ENCODE measurements around the gene PLCXD3.

PLCXD3 gene

GRCh38 chr5:41413074-41413473 is 97.3 kb downstream of the PLCXD3 start:
- DNase-seq (ENCODE audit: low read depth), result no peak

GRCh38 chr5:41412496-41412895 is 97.9 kb downstream of the PLCXD3 start:
- DNase-seq (ENCODE audit: low read depth), result no peak

DNA sequence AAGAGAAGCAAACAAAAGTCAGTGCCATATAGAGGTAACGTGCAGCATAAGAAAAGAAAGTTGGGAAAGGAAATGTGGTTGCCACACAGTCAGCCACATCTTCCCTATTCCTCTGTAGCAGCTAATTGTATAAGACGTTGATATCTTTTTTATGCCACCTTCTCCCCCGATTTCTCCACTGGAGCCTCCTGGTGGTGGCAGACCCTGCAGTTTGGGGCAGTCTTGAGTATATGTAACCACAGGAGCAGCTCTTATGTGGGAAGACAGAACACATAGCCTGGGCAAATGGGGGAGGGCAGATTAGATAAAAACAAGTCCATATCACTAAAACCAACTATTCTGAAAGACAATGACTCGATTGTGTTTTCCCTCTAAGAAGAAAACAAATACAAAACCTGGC is 99.7 kb downstream of the PLCXD3 start:
- no peak for DNase-seq (ENCODE audit: low read depth)

DNA sequence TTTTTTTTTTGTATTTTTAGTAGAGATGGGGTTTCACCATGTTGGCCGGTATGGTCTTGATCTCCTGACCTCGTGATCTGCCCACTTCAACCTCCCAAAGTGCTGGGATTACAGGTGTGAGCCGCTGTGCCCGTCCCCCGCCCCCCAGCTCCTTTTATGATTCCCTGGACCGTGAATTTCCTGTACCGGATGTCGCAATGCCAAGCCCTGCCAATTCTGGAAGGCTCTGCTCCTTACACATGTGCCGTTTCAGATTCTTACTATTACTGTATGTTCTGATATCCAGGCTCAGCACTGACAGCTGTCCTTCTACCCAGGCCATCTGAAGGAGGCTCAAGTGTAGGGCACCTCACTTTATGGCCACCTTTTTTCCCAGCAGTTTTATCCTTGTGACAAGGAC is 100.1 kb downstream of the PLCXD3 start:
- DNase-seq (ENCODE audit: low read depth), result no peak

DNA sequence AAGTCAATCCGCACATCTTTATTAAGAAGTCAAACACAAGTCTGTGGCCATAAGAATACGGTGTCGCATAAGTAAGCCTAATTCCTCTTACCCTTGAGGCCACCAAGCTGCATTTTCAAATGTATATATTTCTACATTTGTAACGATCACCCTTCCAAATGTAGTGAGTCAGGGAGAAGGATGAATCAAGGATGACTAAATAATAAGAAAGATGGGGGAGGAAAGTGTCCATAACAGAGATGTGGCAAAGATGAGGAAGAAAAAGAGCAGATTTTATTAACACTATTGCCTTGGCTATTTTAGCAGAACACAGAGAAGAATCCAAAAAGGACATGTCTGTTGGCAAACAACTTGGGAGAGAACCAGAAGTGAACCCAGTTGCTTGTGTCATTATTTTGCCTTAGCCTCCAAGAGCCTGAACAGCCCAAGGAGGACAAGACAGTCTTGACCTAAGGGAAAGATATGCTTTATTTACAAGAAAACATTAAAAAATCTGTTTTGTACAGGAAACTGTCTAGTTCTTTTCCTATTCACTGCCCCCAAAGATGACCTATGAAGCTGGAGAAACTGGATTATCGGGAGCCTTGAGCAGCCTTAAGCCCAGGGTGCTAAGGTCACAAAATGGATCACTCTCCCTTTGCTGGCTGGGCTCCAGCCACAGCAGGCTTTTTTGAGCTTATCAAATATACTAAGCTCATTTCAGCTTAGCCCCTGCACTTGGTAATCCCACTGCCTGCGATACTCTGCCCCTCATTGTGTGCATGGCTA is 101.5 kb downstream of the PLCXD3 start:
- no peak for DNase-seq (ENCODE audit: low read depth)

DNA sequence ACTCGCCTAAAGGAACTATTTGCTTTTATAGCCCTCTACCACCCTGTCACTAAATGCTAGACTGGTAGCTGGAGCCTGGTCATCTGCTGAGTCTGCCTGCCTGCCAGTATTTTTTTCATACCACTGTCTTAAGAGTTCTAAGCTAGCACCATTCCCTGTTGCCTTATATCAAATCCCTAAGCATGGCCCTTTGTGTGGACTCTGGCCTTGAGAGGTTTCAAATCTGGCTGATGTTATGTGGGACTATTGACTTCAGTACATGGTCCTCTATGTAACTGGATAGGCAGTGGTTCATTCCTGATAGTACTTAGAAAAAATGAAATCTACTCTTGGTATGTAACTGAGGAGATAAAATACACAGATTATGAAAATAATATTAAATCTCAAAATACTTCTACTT is 103.5 kb downstream of the PLCXD3 start:
- no peak for DNase-seq (ENCODE audit: low read depth)

GRCh38 chr5:41406424-41406823 is 104.0 kb downstream of the PLCXD3 start:
- no peak for DNase-seq (ENCODE audit: low read depth)

DNA sequence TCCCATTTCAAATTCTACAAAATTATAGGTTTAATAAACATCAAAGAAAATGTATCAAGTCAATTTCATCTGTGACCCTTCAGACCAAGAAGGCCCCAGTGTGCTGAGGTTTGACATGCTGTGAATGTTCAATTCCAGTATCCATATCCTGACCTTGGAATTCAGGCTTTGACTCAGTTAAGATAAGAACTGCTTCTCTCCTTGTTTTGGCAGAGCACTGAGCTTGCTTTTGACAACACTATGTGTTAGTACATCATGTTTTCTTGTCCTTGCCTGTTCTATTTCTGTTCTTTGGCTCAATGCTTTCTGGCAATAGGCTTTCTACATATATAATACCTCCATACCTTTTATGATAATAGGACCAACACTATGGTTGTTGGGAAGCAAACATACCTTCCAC is 105.6 kb downstream of the PLCXD3 start:
- DNase-seq (ENCODE audit: low read depth), result no peak

DNA sequence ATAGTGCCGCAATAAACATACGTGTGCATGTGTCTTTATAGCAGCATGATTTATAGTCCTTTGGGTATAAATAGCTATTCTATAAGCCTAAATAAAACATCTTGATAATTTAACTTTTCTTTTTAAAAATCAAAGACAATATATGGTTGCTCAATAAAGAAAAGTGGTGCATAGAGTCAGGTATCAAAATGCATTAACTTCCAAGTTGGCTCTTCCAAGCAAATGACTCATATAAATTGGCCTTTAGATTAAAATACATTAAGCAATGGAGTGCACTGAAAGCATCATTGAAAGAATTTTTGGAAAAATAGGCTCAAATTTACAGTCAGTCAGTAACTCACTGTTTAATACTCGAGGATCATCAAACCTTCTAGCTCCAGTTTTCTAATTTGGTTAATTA is 106.6 kb downstream of the PLCXD3 start:
- no peak for DNase-seq (ENCODE audit: low read depth)

DNA sequence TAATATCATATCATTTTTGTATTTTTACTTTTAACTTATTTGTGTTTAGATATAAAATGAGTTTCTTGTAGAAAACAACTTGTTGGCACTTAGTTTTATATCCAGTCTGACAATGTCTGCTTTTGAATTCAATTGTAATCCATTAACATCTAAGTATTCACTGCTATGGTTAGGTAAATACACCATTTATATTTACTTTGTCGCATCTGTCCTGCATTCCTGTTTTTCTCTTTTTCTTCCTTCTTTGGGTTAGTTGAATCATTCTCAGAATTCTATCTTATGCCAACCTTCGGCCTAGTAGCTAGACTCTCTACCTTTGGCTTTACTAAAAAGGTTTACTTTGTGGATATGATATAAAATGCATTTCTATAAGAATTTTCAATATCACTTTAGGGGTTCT is 107.6 kb downstream of the PLCXD3 start:
- no peak for DNase-seq (ENCODE audit: low read depth)

DNA sequence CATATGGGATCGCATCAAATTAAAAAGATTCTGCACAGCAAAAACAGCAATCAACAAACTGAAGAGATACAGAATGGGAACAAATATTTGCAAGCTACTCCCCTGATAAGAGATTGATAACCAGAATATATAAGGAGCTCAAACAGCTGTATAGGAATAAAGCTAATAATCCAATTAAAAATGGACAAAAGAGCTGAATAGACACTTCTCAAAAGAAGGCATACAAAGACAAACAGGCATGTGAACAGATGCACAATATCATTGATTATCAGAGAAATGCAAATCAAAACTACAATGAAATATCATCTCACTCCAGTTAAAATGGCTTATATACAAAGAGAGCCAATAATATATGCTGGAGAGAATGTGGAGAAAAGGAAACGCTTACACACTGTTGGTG is 110.6 kb downstream of the PLCXD3 start:
- no peak for DNase-seq (ENCODE audit: low read depth)

DNA sequence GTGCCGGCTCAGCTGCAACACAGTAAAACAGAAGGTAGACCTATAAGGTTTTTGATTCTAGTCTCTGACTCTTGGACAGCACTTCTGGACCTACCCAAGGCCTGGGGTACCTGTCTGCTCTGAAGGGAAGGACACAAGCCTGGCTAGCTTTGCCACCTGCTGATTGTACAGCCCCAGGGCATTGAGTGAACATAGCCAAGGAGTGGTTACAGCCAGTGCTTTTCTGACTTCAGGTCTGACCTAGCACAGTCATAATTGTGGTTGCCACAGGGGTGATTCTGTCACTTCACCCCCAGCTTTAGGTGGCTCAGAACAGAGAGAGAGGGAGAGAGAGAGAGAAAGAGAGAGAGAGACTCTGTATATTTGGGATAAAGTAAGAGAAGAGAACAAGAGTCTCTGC is 118.4 kb downstream of the PLCXD3 start:
- no peak for DNase-seq (ENCODE audit: low read depth)

- DNase-seq (ENCODE audit: low read depth), result no peak
These were observed 135.8 kb downstream of the PLCXD3 start for GRCh38 chr5:41374631-41375030.

DNA sequence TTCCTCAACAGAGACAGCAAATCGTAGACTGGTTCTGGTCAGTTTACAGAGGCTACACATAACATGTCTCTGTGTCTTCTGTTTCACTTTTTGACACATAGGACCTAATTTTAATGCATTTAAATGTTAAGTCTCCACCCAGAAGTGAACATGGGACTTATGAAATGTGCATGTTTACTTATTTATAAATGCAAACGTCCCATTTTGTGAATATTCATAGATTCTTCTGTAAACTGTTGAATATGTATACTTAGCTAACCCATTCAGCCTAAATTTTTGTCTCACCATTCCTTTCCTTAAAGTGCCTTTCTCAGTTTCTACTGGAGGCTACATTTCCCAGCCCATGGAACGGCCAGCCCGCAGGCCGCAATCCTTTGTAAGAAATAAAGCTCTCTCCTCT is 137.2 kb downstream of the PLCXD3 start:
- no peak for DNase-seq (ENCODE audit: low read depth)

DNA sequence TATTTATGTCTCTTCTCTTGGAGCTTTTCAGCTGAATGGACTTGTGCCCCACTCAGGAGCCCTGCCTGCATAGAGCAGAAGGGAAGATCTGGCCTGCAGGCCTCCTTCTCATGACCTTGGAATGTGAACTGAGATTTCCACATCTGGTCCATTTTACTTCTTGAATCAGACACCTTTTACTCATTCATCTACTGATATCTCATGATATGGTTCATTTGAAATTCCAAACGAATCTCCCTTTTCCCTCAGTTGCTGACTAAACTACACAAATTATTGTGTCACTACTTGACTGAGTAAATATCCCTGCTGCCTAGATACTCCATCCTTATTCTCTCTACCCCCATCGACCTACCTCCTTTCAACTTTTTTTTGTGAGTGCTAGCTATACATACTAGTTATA is 138.7 kb downstream of the PLCXD3 start:
- DNase-seq (ENCODE audit: low read depth), result no peak

DNA sequence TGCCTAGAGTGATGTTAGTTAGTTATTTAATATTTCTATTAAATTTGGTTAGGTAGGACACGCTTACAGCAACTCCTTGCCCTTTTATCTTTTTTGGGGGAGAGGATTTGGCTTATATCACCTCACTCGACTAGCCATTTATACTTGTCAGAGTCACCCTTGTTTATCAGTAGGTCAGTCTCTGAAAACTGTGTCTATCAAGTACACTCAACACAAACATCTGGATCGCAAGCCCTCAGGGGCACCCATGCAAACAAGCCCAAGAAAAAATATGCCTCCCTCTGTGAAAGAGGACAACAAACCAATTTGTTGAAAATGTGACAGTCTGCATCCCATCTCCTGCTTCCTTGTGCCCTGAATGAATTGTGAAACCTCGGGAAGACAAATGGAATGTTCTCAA is 139.9 kb downstream of the PLCXD3 start:
- no peak for DNase-seq (ENCODE audit: low read depth)

DNA sequence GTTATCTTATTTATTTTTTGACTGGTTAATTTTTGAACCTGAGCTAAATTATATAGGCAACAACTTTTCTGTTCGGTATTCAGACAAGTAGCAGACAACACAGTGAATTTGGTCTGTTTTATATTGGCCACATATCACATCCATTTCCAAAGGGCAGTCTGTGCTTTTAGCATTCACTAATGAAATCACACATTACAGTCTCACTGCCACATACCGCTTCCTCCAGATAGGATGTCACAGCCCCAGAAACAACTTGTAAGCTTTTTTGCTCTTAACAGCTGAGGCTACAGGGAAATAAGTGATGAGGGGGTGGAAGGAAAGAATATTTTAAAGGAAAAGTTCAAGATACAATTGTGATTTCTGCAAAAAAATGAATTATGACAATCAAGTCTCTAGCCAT is 140.6 kb downstream of the PLCXD3 start:
- DNase-seq (ENCODE audit: low read depth), result no peak

DNA sequence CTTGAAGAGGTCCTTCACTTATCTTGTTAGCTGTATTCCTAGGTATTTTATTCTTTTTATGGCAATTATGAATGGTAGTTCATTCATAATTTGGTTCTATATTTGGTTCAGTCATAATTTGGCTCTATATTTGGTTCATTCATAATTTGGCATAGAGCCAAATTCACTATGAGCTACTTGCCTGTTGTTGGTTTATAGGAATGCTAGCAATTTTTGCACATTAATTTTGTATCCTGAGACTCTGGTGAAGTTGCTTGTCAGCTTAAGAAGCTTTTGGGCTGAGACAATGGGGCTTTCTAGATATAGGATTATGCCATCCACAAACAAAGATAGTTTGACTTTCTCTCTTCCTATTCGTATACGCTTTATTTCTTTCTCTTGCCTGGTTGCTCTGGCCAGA is 142.2 kb downstream of the PLCXD3 start:
- no peak for DNase-seq (ENCODE audit: low read depth)

DNA sequence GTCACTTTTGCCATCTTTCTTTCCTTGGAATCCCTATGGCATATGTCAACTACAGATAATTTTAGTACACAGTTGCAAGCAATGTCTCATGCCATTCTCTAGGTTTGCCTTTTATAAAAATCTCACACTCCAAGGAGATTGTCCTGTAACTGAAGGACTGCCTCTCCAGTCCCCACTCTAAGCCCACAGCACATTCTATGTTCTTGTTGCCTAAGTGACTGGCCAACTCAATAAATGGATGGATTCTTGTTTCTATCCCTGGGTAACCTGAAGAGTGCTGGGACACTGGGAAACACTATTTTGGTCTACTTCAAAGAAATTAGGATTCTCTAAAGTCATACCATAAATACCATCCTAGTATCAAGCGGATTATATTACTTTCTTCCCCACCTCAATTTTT is 145.0 kb downstream of the PLCXD3 start:
- no peak for DNase-seq (ENCODE audit: low read depth)

DNA sequence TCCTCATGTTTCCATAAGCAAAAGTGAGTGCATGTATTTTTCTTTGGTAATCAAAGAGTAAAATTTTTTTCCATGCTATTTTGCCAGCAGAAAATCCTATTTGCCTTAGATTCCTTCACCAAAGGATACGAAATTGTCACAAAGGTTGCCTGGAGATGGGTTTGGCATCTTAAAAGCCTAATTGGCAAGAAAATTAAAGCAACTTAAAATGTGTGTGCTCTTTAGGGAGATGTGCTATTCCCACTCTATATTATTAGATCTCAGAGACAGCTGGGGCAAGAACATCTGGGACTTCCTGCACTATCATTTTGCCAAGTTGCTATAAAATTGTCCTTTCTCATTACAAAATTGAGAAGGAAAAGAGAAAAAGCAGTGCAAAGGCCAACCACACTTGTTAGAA is 146.1 kb downstream of the PLCXD3 start:
- no peak for DNase-seq (ENCODE audit: low read depth)

DNA sequence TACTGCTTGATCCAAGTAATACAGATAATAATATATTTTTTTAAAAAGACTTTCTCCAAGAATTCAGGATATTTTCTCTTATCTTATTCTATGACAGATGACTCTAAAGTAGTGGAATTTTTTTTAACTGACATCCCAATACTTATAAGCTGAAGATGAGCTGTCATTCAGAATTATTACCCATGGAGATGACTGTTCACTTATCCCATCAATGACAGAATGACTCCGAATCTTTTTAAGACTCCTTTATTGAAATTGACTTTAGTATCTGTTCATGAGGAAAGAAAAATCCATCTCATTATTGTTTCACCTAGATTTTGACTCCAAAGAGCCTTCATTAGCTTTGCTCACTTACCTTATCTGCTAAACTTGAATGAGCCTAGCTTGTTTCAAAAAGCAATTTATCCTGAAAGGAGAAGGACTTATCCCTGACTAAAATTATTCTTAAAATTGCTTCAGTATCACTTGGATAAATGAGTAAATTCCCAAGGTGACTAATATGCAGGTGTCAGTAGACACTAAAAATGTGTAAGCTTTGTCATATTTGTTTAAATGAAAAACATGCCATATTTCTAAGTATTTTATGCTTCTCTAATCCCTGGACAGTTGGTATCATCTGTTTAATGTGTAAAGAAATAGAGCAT is 146.9 kb downstream of the PLCXD3 start:
- no peak for DNase-seq (ENCODE audit: low read depth)

- no peak for DNase-seq (ENCODE audit: low read depth)
These were observed 153.6 kb downstream of the PLCXD3 start for GRCh38 chr5:41356786-41357185.

- DNase-seq (ENCODE audit: low read depth), result no peak
These were observed 160.6 kb downstream of the PLCXD3 start for GRCh38 chr5:41349846-41350245.

GRCh38 chr5:41347569-41347968 is 162.8 kb downstream of the PLCXD3 start:
- DNase-seq (ENCODE audit: low read depth), result no peak

Measured in activated T-cell treated with anti-CD3 and anti-CD28 coated beads for 48 hours (primary cell).